Epithelial cell of proximal tubule (primary cell): Measurements from ENCODE around the gene ACACB. TPM values are rescaled to one million over a fixed set of nuclear protein-coding genes. Genes with fewer than 3 reads are reported as not detected.

Experiments used
- DNase-seq: peaks from one replicate; pipeline ENCODE4 v3.0.0-alpha.2; 2011; ENCODE audit warnings: low read depth
- H3K4me3 ChIP-seq: 2 replicates; pipeline ENCODE4 v1.5.1; 2011; ENCODE audit warnings: low read depth, mild to moderate bottlenecking, low read length
- CTCF ChIP-seq: conservative IDR thresholded peaks from 2 replicates; pipeline ENCODE4 v1.5.1; 2012; ENCODE audit warnings: low read depth, mild to moderate bottlenecking, low read length
- total RNA-seq: library from RNA; depleted of rRNA; stranded (reverse); fragments of >200 nt; gene quantifications from 2 replicates; pipeline ENCODE4 v1.2.3, GENCODE V29; 2015

The ACACB gene
- total RNA-seq, 1 donor from 2014 or later, result 26.5 TPM

DNA sequence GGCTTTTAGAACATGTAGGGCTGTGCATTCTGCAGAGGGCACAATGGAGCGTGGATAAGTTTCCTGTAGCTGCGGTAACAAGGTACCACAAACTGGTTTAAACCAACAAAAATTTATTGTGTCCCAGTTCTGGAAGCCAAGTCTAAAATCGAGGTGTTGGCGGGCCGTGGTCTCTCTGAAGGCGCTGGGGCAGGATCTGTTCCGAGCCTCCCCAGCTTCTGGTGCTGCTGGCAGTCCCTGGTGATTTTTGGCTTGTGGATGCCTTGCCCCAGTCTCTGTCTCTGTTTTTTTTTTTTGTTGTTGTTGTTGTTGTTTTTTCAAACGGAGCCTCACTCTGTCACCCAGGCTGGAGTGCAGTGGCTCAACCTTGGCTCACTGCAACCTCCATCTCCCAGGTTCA is 77.5 kb downstream of the ACACB start:
- no peak for TF ChIP-seq CTCF
- H3K4me3 ChIP-seq, result no peak overlapping the region
- DNase-seq, result no peak

DNA sequence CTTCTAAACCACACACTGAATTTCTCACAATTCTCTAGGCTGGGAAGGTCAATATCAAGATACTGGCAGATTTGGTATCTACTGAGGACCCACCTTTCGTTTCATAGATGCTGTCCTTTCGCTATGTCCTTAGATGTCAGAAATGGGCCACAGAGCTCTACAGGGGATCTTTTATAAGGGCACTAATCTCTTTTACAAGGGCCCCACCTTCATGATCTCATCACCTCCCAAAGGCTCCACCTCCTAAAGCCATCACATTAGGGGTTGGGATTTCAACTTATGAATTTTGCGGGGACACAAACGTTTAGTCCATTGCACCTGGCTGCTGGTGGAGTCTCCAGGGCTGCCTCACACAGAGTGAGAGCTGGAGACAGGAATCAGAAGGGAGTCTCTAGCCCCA is 79.9 kb downstream of the ACACB start:
- H3K4me3 ChIP-seq, result no peak overlapping the region
- DNase-seq, result no peak
- TF ChIP-seq CTCF, result no peak

- no peak for DNase-seq
- no peak for TF ChIP-seq CTCF
- no peak overlapping the region for H3K4me3 ChIP-seq
Measured at GRCh38 chr12:109197327-109197726, 80.9 kb downstream of the ACACB start.

DNA sequence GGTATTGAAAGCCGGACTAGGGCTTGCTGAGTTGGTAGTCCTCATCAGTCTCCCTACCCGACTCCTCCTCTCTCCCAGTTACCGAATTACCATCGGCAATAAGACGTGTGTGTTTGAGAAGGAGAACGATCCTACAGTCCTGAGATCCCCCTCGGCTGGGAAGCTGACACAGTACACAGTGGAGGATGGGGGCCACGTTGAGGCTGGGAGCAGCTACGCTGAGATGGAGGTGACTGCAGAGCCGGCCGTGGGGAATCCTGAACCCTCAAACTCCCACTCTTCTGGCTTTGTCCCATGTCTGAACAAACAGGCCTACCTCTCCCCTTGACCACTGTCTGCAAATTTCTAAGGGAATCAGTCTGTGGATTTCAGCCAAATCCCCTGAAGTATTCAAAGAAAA is 82.9 kb downstream of the ACACB start:
- no peak overlapping the region for H3K4me3 ChIP-seq
- DNase-seq, result no peak
- no peak for TF ChIP-seq CTCF

GRCh38 chr12:109200825-109201495 is 84.6 kb downstream of the ACACB start:
- no peak overlapping the region for H3K4me3 ChIP-seq
- no peak for DNase-seq
- TF ChIP-seq CTCF, result no peak

- TF ChIP-seq CTCF, result no peak
- DNase-seq, result no peak
Measured at GRCh38 chr12:109201496-109201885, 85.1 kb downstream of the ACACB start.

DNA sequence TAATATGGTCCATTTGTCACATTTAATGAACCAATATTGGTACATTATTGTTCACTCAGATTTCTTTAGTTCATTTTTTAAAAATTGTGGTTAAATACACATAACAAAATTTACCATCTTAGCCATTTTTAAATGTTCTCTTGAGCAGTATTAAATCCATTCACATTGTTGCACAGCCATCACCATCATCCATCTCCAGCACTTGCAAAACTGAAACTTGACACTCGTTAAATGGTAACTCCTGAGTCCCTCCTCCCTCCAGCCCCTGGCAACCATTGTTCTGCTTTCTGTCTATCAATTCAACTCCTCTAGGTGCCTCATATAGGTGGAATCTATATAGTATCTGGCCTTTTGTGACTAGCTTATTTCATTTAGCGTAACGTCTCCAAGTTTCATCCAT is 86.4 kb downstream of the ACACB start:
- DNase-seq, result no peak
- no peak overlapping the region for H3K4me3 ChIP-seq
- TF ChIP-seq CTCF, result no peak

More at GRCh38 chr12:109201496-109201885, 85.1 kb downstream of the ACACB start:
- no peak overlapping the region for H3K4me3 ChIP-seq
